Hematopoietic multipotent progenitor cell treated with erythropoietin and hydrocortisone succinate and interleukin-3 and kit ligand, for 8 days (in vitro differentiated cells): ENCODE results near the gene KCNAB2.
"Not testable (repeated sequence)": the region's sequence is repeated elsewhere in the genome, so short reads cannot be mapped to it uniquely, and the experiment has no call there.

Source experiments
- DNase-seq: peaks from one replicate; pipeline ENCODE4 v3.0.0-alpha.2; 2015

KCNAB2 gene

DNA sequence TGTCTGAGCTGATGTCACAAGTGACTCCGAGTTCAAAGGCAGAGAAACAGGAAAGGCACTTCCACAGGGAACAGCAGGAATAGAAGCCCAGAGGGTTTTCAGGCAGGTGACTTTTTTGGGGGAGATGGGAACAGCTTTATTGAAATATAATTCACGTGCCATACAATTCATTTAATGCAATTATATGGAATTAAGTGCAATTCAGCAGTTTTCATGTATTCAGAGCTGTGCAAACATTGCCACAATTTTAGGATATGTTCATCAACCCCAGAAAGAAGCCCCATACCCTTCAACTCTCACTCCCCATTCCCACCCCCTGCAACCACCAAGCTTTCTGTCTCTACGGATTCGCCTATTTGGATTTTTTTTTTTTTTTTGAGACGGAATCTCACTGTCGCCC, 17.0 kb downstream of the KCNAB2 start:
- no peak for DNase-seq

DNA sequence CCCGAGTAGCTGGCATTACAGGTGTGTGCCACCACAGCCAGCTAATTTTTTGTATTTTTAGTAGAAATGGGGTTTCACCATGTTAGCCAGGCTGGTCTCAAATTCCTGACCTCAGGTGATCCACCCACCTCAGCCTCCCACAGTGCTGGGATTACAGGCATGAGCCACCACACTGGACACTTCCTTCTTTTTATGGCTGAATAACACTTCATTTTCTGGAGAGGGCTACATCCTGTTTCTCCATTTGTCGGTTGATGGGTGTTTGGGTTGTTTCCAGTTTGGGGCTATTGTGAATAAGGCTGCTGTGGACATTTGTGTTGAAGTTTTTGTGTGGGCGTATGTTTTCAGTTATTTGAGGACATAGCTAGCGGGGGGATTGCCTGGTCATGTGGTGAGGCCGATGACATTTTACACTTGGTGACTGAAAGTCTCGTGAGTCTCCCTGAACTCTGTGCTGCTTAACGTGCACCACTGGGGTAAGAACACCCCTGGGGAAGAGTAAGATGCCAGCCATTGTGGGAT, 17.9 kb downstream of the KCNAB2 start:
- DNase-seq, result not testable (repeated sequence)

DNA sequence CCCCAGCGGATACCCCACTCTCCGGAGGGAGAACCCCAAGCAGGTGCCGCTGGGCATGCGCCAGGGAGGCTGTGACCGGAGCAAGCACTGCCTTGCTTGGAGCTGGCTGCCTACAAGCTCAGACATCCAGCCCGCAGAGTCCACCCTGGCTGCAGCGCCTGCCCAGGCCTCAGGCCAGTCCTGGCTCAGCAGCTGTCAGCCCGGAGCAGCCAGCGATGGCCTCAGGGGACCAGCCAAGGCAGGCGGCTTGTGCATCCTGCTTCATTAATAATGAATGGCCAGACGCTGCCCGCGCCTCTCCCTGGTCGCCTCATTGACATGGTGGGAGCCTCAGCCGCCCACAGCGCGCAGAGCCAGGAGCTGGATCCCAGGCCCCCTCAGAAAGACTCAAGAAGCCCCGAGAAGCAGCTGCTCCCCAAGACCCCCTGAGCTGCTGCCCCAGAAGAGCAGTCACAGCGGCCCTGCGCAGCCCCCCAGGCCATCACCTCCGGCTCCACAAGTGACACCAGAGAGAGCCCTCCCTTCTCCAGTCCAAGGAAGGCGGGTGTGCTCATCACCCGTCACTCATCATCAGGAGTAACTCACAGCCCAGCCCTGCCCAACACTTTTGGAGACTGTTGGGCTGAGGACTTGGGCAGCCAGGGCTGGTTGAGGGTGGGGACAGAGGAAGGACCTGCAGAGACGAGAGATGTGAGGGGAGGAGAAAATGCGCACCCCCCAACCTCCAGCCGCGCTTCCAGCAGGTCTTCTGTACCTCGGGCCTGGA, 19.6 kb downstream of the KCNAB2 start:
- no peak for DNase-seq

GRCh38 chr1:6066680-6067079, 21.0 kb downstream of the KCNAB2 start:
- no peak for DNase-seq

- no peak for DNase-seq
Measured at GRCh38 chr1:6068073-6068472, 22.4 kb downstream of the KCNAB2 start.

- no peak for DNase-seq
Measured at GRCh38 chr1:6068932-6069331, 23.2 kb downstream of the KCNAB2 start.

DNA sequence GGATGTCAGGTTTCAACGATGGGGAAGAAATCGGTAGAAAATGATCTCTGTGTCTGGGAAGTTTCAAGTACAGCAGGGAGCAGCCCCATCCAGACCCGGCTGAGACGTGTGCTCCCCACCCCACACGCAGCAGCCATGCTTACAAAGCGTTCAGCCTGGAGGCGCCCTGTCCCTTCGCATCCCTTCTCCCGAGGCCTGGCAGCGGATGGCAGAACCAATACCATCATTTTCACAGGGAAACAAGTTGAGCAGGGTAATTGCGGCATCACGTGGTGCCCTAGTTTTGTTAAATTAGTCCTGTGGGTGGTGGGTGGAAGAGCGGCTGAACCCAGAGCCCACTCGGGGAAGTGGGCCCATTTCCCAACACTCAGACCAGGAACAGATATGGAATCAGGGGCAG, 23.9 kb downstream of the KCNAB2 start:
- DNase-seq, result no peak

DNA sequence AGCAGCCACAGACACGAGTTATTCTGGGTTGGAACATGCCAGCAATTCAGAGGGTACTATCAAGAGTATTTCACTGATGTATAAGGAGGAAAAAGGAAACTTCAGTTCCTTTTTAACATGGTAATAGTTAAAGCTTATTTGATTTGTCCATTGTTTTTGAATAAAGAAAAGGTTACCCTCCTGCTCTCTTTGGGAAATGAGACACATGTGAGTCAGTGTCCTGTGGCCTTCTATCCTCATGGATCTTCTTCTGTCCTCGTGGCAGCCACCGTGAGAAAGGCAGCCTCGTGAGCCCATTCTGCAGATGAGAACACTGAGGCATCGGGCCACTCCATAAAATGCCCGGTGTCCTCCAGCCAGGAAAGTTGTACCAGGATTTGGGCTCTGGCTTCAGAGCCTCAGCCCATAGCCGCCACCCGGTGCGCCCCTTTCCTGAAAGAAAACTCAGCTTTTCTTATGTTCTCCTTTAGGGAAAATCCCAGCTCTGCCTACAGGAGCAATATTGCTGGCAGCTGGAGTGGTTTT, 24.8 kb downstream of the KCNAB2 start:
- no peak for DNase-seq

DNA sequence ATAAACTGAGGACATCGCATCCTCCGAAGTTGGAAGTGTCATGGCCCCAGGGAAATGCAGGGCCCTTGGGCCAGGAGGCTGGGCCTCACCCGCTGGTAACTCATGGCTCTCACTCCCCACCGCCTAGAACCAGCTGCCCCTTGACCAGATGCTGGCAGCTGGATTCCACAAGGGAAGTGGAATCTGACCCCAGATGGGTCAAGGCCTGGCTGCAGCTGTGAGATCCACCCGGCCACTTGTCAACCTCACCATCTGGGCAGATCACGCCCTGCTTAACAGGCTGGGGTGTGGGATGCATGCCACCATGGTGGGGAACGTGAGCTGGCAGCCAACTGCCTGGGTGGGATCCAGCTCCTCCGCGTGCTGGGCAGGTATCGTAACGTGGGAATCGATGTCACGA, 25.5 kb downstream of the KCNAB2 start:
- no peak for DNase-seq

GRCh38 chr1:6072774-6073479, 27.2 kb downstream of the KCNAB2 start:
- DNase-seq, result no peak

GRCh38 chr1:6073480-6074053, 27.9 kb downstream of the KCNAB2 start:
- no peak for DNase-seq

DNA sequence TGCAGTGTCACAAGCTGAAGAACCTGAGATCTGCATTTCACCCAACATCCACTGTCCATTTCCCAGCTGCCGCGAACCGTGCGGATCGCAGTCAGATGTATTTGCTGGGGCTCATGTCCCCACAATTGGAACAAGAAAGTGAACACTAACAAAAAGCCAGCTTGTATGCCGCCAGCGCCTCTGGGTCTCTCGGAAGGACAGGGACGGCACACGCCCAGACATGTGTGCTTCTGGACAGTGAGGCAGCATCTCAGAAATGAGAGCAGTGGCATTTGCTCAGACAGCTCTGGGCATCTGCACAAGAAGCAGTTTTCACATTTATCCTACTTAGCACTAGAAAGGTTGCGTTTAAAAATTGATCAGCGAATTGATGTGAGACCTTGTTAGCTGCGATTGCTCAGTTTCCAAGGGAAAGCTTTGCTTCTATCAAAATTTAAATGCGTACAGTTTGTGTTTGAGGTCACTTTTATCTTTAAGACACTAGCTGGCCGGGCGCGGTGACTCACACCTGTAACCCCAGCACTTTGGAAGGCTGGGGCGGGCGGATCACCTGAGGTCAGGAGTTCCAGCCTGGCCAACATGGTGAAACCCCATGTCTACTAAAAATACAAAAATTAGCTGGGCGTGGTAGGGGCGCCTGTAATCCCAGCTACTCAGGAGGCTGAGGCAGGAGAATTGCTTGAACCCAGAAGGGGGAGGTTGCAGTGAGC, 28.7 kb downstream of the KCNAB2 start:
- no peak for DNase-seq

DNA sequence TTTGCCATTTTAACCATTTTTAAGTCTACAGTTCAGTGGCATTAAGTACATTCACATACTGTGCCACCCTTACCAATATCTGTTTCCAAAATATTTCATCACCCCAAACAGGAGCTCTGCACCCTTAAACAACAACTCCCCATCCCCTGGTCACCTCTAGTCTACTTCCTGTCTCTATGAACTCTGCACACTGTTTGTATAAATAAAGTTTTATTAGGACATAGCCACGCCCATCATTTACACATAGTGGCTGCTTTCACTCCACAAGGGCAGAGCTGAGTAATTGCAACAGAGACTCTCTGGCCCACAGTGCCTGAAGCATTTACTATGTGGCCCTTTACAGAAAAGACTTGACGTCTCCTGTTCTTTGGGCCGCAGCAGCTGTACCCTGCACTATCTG, 30.1 kb downstream of the KCNAB2 start:
- peak; percentile 27 for DNase-seq

DNA sequence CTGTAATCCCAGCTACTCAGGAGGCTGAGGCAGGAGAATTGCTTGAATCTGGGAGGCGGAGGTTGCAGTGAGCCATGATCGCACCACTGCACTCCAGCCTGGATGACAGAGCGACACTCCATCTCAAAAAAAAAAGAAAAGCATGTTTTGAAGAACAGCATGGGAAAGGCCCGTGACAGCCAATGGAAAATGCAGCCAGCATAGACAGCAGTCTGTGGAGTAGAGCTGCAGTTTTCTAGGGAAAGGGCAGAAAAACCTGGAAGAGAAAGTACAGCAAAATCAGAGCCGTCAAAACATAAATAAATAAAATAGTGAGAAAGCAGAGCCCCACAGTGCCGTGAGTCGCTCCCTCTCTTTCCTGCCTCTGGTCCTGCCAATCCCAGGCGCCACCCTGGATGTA, 31.4 kb downstream of the KCNAB2 start:
- not testable (repeated sequence) for DNase-seq

- no peak for DNase-seq
Measured at GRCh38 chr1:6077506-6077905, 31.8 kb downstream of the KCNAB2 start.

- no peak for DNase-seq
Measured at GRCh38 chr1:6077919-6078318, 32.2 kb downstream of the KCNAB2 start.

GRCh38 chr1:6080469-6080868, 34.8 kb downstream of the KCNAB2 start:
- no peak for DNase-seq

GRCh38 chr1:6081901-6082300, 36.2 kb downstream of the KCNAB2 start:
- DNase-seq, result no peak

DNA sequence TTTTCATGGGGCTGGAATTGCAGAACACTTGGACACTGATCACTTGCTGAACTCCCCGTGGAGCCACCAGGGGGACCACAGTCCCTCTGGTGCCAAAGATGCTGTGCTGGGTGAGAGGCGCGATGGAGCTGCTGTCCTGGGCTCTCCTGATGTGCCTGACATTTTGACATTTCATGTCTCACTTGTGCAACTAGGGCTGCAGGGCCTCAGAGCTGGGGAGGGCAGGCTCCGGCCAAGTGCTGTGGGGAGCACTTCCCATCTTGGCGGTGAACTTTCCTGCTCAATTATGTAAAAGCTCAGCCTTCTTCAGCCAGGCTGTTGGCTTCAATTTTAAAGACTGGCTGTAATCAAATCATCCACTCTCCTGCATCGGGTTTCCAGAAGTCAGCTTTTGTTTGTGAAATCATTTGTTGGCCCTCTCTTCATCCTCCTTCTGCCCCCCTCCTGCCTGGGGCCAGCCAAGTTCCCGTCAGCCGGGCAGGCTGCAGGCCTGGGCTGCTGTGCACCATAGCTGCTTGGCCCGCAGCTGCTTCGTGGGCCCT, 36.8 kb downstream of the KCNAB2 start:
- no peak for DNase-seq

- DNase-seq, result no peak
Measured at GRCh38 chr1:6083385-6083784, 37.7 kb downstream of the KCNAB2 start.

DNA sequence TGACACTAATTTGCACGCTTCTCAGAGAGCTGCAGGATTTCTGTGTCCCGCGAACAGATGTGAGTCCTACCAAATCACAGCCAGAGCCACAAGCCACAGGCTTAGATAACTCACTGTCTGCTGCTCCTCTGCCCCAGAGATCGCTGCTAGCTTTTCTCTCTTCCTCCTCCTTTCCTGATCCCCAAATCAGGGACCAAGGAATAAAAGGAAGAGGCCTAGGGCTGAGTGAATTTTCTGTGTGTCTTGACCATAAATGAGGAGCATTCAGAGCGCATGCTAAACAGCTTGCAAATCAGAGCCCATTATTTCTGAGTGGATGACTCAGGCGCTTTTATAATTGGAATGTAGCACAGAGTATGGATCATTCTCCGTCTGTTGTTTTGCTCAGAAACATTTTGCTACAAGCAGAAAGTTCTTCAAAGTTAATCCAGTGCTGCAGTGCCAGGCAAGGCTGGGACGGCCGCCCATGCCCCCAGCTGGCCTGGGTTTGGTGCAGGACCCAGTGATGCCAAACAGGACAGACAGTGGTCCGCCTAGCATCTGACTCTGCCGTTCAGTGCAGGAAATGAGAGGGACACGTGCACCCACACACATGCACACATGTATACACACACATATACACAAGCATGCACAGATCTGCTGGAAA, 38.2 kb downstream of the KCNAB2 start:
- DNase-seq, result no peak

DNA sequence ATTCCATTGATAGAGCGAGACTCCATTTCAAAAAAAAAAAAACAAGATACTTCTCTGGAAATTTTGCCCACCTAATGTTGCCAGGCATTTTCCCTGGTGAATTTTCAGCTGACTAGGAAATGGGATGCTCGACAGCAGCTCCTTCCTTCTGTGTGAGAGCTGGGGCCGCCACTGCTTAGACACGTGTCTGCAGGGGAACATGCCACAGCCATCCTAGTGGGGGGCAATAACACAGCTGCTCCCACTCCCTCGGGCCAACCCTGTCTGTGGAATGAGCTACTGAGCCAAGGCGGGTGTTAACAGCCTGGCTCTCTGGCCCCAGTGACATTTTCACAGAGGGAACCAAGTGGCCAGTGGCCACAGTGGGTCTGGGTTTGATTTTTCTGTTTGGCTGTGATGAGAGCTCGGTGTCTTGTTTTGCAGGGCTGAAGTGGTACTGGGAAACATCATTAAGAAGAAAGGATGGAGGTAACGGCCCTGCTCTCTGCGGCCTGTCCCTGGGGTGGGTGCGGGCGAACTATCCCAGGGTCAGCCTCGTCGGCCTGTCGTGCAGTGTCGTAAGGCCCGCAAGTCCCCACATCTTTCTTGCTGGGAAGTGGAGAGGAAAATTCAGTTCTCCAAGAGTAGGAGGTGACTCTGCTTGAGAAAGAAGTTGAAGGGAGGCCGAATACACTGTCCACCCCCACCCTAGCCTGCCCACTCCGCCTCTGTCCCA, 39.2 kb downstream of the KCNAB2 start:
- DNase-seq, result no peak
